Measurements from ENCODE around the gene PIM3. TPM values are rescaled to one million over a fixed set of nuclear protein-coding genes. Genes with fewer than 3 reads are reported as not detected.

PIM3 gene
- total and polyA plus RNA-seq, 10 of the 15 experiments (the other 5 are each of a cell fraction or from before 2014, with no cell fraction given): 0.31 to 60.8 (median 12.4) TPM

- TF ChIP-seq BMI1 (IDR thresholded peaks at IDR 0.05; ENCODE audit: borderline replicate concordance): peak; percentile 6; the same call in 1 of the 2 replicates
- TF ChIP-seq MEF2B (IDR thresholded peaks at IDR 0.05; ENCODE audit: partially characterized antibody, poor library complexity, severe bottlenecking): no peak
- TF ChIP-seq CHD4 (IDR thresholded peaks at IDR 0.05): 0 out of 2 replicates have a peak, but pooled peaks have one; percentile 25
- TF ChIP-seq ZBED1 (IDR thresholded peaks at IDR 0.05; ENCODE audit: borderline replicate concordance): no peak
Measured at GRCh38 chr22:49973018-49973961, 12.7 kb downstream of the PIM3 start (continued).

GRCh38 chr22:49975543-49976389 is 15.2 kb downstream of the PIM3 start:
- Histone ChIP-seq H3K4me3 (no peak overlapping the region), H3K9me3 (replicated peaks; ENCODE audit: control insufficient read depth, insufficient read depth, low read length) (no peaks in the 10 kb centered on the region; the same call in 2 of the 3 replicates), H3K27me3 (replicated peaks in 1 of 2; ENCODE audit: control insufficient read depth in 2 of 2, insufficient read depth in 2 of 2, low read length in 1 of 2) (no peaks in the 10 kb centered on the region), H3K27ac (ENCODE audit: control insufficient read depth, insufficient read depth) (peak overlapping the region; percentile 39), H3K79me2 (ENCODE audit: control insufficient read depth, insufficient read depth, low read length) (peaks cover 10% of the 10 kb centered on the region), H3K4me2 (ENCODE audit: control insufficient read depth, insufficient read depth) (peak overlapping the region; percentile 25; the same call in 1 of the 2 replicates), H4K20me1 (ENCODE audit: control insufficient read depth, insufficient read depth) (no peaks in the 10 kb centered on the region), H2AFZ (ENCODE audit: control insufficient read depth, low read depth, low read length) (peak overlapping the region; percentile 54; the same call in 1 of the 2 replicates), H3K9ac (ENCODE audit: control insufficient read depth, insufficient read depth, low read length) (no peak overlapping the region), H3K4me1 (ENCODE audit: control insufficient read depth, insufficient read depth, low read length) (peaks cover 16% of the 10 kb centered on the region), H3K36me3 (ENCODE audit: control insufficient read depth in 2 of 2, insufficient read depth in 2 of 2, low read length in 1 of 2) (no peaks in the 10 kb centered on the region)
- RAD21 ChIA-PET (ENCODE audit: unreplicated experiment): interaction anchor here (0.9 to 1.4 kb wide), 3 partner anchors 9 to 45 kb away, joined by 3 to 5 read pairs (median 4); no protein-coding TSS in a partner anchor
- SMC1A ChIA-PET (ENCODE audit: uncharacterized antibody, unreplicated experiment): interaction anchor here (1.8 kb wide), 1 partner anchor 11 kb away, joined by 5 read pairs; no protein-coding TSS in a partner anchor
- 8% methylated on average over 16 of the region's 17 CpGs for WGBS (ENCODE audit: insufficient coverage, insufficient replicate concordance, low lambda C conversion rate, missing lambda C conversion rate)
- intact Hi-C loops (cut with micrococcal nuclease; ENCODE audit: unreplicated experiment): no loop called here
- DNase-seq (ENCODE audit: low read depth, low spot score) (no peak), FAIRE-seq (no peak), ATAC-seq (peak; percentile 72)
- BruUV-seq (replicated peaks): no TSS peak
- in situ Hi-C loops (cut with MboI): no loop called here
- POLR2A ChIA-PET: interaction anchor here (1.5 to 1.8 kb wide), 2 partner anchors 8 to 13 kb away, joined by 6 to 8 read pairs; no protein-coding TSS in a partner anchor
- CTCF ChIA-PET: interaction anchor here (1.2 to 2.5 kb wide), 3 partner anchors 9 to 39 kb away, joined by 4 to 7 read pairs (median 6); no protein-coding TSS in a partner anchor
- TF ChIP-seq ZNF274 (IDR thresholded peaks at IDR 0.05; ENCODE audit: insufficient read depth, insufficient read length) (no peak), HDAC2 (IDR thresholded peaks at IDR 0.05) (no peak), CREM (IDR thresholded peaks at IDR 0.05; ENCODE audit: low read depth) (no peak), HDGF (IDR thresholded peaks at IDR 0.05) (peak; percentile 100), ZBTB33 (IDR thresholded peaks at IDR 0.05) (peak; percentile 35; the same call in 1 of the 2 replicates), SMAD1 (IDR thresholded peaks at IDR 0.05; ENCODE audit: low read depth, partially characterized antibody) (no peak), TBL1XR1 (IDR thresholded peaks at IDR 0.05; ENCODE audit: low read depth, low read length) (no peak), RELB (IDR thresholded peaks at IDR 0.05; ENCODE audit: low read depth) (peak; percentile 92), USF2 (IDR thresholded peaks at IDR 0.05; ENCODE audit: borderline replicate concordance, low read depth, low read length) (no peak)
